ENCODE data around the gene KMT2C.
A peak's percentile ranks its signal among the peaks of the same experiment; 100 is the strongest.

The KMT2C gene

GRCh38 chr7:152161171-152161570 is 274.6 kb downstream of the KMT2C start:
- Histone ChIP-seq H4K20me1 (ENCODE audit: low read depth, low read length) (0 out of 2 replicates have a peak, but pooled peaks cover 6% of the 10 kb centered on the region), H3K27ac (ENCODE audit: low read depth, low read length) (peak overlapping the region; percentile 16; the same call in 1 of the 2 replicates), H3K36me3 (ENCODE audit: low read length) (peaks cover 42% of the 10 kb centered on the region), H3K9ac (ENCODE audit: low read length) (no peak overlapping the region), H3K4me2 (ENCODE audit: low read depth, low read length, poor library complexity, severe bottlenecking) (no peak overlapping the region), H3K4me3 (ENCODE audit: insufficient read depth, low read length, poor library complexity, severe bottlenecking) (no peak overlapping the region), H3F3A (ENCODE audit: insufficient read depth) (peaks cover 19% of the 10 kb centered on the region), H3K9me3 (ENCODE audit: insufficient read depth, low read length) (no peaks in the 10 kb centered on the region), H3K79me2 (ENCODE audit: insufficient read depth, low read length) (0 out of 2 replicates have a peak, but pooled peaks cover 7% of the 10 kb centered on the region), H2AFZ (ENCODE audit: low read depth, low read length, severe bottlenecking) (no peak overlapping the region), H3K9me2 (replicated peaks; ENCODE audit: insufficient read depth, low read length) (no peaks in the 10 kb centered on the region), H3K27me3 (ENCODE audit: low read length) (no peaks in the 10 kb centered on the region)
- TF ChIP-seq CTCF (IDR thresholded peaks at IDR 0.05; ENCODE audit: insufficient read depth, low read length, poor library complexity, severe bottlenecking) (no peak), EZH2phosphoT487 (conservative IDR thresholded peaks at IDR 0.05; ENCODE audit: low read length) (no peak)

GRCh38 chr7:152158801-152159587 is 276.8 kb downstream of the KMT2C start:
- no peaks in the 10 kb centered on the region for H3K9me2 ChIP-seq (replicated peaks; ENCODE audit: insufficient read depth, low read length)
- H3K27ac ChIP-seq (ENCODE audit: low read depth, low read length), result peak overlapping the region; percentile 68
- H4K20me1 ChIP-seq (ENCODE audit: low read depth, low read length), result 0 out of 2 replicates have a peak, but pooled peaks cover 6% of the 10 kb centered on the region
- no peak overlapping the region for H2AFZ ChIP-seq (ENCODE audit: low read depth, low read length, severe bottlenecking)
- H3K9me3 ChIP-seq (ENCODE audit: insufficient read depth, low read length), result no peaks in the 10 kb centered on the region
- H3K4me3 ChIP-seq (ENCODE audit: insufficient read depth, low read length, poor library complexity, severe bottlenecking), result peak overlapping the region; percentile 4
- peak overlapping the region; percentile 43 for H3K4me2 ChIP-seq (ENCODE audit: low read depth, low read length, poor library complexity, severe bottlenecking)
- no peak overlapping the region for H3K9ac ChIP-seq (ENCODE audit: low read length)
- TF ChIP-seq CTCF (IDR thresholded peaks at IDR 0.05; ENCODE audit: insufficient read depth, low read length, poor library complexity, severe bottlenecking), result no peak
- TF ChIP-seq EZH2phosphoT487 (conservative IDR thresholded peaks at IDR 0.05; ENCODE audit: low read length), result no peak
- 0 out of 2 replicates have a peak, but pooled peaks cover 7% of the 10 kb centered on the region for H3K79me2 ChIP-seq (ENCODE audit: insufficient read depth, low read length)
- H3K36me3 ChIP-seq (ENCODE audit: low read length), result peaks cover 38% of the 10 kb centered on the region
- peaks cover 19% of the 10 kb centered on the region for H3F3A ChIP-seq (ENCODE audit: insufficient read depth)
- H3K27me3 ChIP-seq (ENCODE audit: low read length), result no peaks in the 10 kb centered on the region

- H3K36me3 ChIP-seq (ENCODE audit: low read length), result peaks cover 38% of the 10 kb centered on the region
- H3K4me2 ChIP-seq (ENCODE audit: low read depth, low read length, poor library complexity, severe bottlenecking), result no peak overlapping the region
- H3K79me2 ChIP-seq (ENCODE audit: insufficient read depth, low read length), result no peaks in the 10 kb centered on the region
- no peaks in the 10 kb centered on the region; the same call in 1 of the 2 replicates for H4K20me1 ChIP-seq (ENCODE audit: low read depth, low read length)
- H2AFZ ChIP-seq (ENCODE audit: low read depth, low read length, severe bottlenecking), result no peak overlapping the region
- no peaks in the 10 kb centered on the region for H3F3A ChIP-seq (ENCODE audit: insufficient read depth)
- no peak overlapping the region for H3K4me3 ChIP-seq (ENCODE audit: insufficient read depth, low read length, poor library complexity, severe bottlenecking)
- no peak overlapping the region for H3K27ac ChIP-seq (ENCODE audit: low read depth, low read length)
- no peak overlapping the region for H3K9ac ChIP-seq (ENCODE audit: low read length)
- H3K9me3 ChIP-seq (ENCODE audit: insufficient read depth, low read length), result no peaks in the 10 kb centered on the region
- H3K27me3 ChIP-seq (ENCODE audit: low read length), result no peaks in the 10 kb centered on the region
- H3K9me2 ChIP-seq (replicated peaks; ENCODE audit: insufficient read depth, low read length), result no peaks in the 10 kb centered on the region
- no peak for TF ChIP-seq CTCF (IDR thresholded peaks at IDR 0.05; ENCODE audit: insufficient read depth, low read length, poor library complexity, severe bottlenecking)
- no peak for TF ChIP-seq EZH2phosphoT487 (conservative IDR thresholded peaks at IDR 0.05; ENCODE audit: low read length)
Measured at GRCh38 chr7:152152267-152152666, 283.5 kb downstream of the KMT2C start.
